Caco-2 (cell line): ENCODE measurements around the gene TINCR. TPM values are rescaled to one million over a fixed set of nuclear protein-coding genes. Genes with fewer than 3 reads are reported as not detected.

Experiments used
- BruUV-seq: library from RNA; stranded (reverse); fragments of 400-500 nt; replicated peaks from 2 replicates; lab custom pipeline; 2021; lab: Mats Ljungman, UMichigan
- CTCF ChIA-PET: fragments of 300-600 bp; sonication (Branson Sonifier 250); formaldehyde crosslinking; loops from one replicate; lab custom pipeline; 2022; ENCODE audit warnings: antibody characterized with exemption; lab: Charles Lee
- POLR2A ChIA-PET: fragments of 300-600 bp; sonication (Branson Sonifier 250); formaldehyde crosslinking; loops from one replicate; lab custom pipeline; 2022; ENCODE audit warnings: antibody characterized with exemption; lab: Charles Lee
- DNase-seq, 2 experiments: peaks; one replicate each; pipeline versions ENCODE4 v3.0.0 to v3.0.0-alpha.2; 2020 to 2022
- H3K27me3 ChIP-seq: replicated peaks from 2 replicates; pipeline ENCODE4 v1.6.0; 2011; ENCODE audit warnings: low read length; ENCODE audit not compliant: control insufficient read depth, insufficient read depth
- H3K36me3 ChIP-seq: 2 replicates; pipeline ENCODE4 v1.5.1; 2011; ENCODE audit warnings: low read length; ENCODE audit not compliant: control insufficient read depth, insufficient read depth
- H3K4me1 ChIP-seq: fragments of 250-450 bp; sonication (Bioruptor Pico); 2 replicates; pipeline ENCODE4 v1.5.1; 2020; ENCODE audit warnings: mild to moderate bottlenecking
- H3K4me3 ChIP-seq: 2 replicates; pipeline ENCODE4 v1.5.1; 2011; ENCODE audit warnings: low read depth, mild to moderate bottlenecking, control low read depth, low read length
- H3K9me3 ChIP-seq: fragments of 250-450 bp; sonication (Bioruptor Pico); 2 replicates; pipeline ENCODE4 v1.5.1; 2020; ENCODE audit warnings: mild to moderate bottlenecking, moderate library complexity
- H3K27ac Mint-ChIP-seq: one replicate; pipeline ENCODE4 v1.8.0; 2022; ENCODE audit warnings: mixed read lengths; ENCODE audit not compliant: unreplicated experiment
- H3K27me3 Mint-ChIP-seq: one replicate; pipeline ENCODE4 v1.8.0; 2022; ENCODE audit warnings: mixed read lengths; ENCODE audit not compliant: insufficient read depth, unreplicated experiment
- H3K36me3 Mint-ChIP-seq: one replicate; pipeline ENCODE4 v1.8.0; 2022; ENCODE audit warnings: mild to moderate bottlenecking, mixed read lengths; ENCODE audit not compliant: insufficient read depth, unreplicated experiment
- H3K4me1 Mint-ChIP-seq: one replicate; pipeline ENCODE4 v1.8.0; 2022; ENCODE audit warnings: low read depth, mixed read lengths; ENCODE audit not compliant: unreplicated experiment
- H3K4me3 Mint-ChIP-seq: one replicate; pipeline ENCODE4 v1.8.0; 2022; ENCODE audit warnings: mild to moderate bottlenecking, moderate library complexity, mixed read lengths; ENCODE audit not compliant: unreplicated experiment
- H3K9me3 Mint-ChIP-seq: one replicate; pipeline ENCODE4 v1.8.0; 2022; ENCODE audit warnings: mixed read lengths; ENCODE audit not compliant: unreplicated experiment
- intact Hi-C: fragments of 100-400 bp; cut with micrococcal nuclease; formaldehyde crosslinking; loops from one replicate; pipeline ENCODE4 v1.10.0; 2022; ENCODE audit not compliant: unreplicated experiment
- total RNA-seq: library from RNA; stranded (reverse); gene quantifications from 2 replicates; pipeline ENCODE4 v1.2.3, GENCODE V29; 2022
- TF ChIP-seq, protein P1 (sequence below), 2 experiments: fragments of 200-600 bp in 1 of 2; IDR thresholded peaks; 1 replicate in 1 of 2; 2 replicates in 1 of 2; pipeline versions ENCODE4 v1.5.1 to v1.8.0; 2011 to 2022; ENCODE audit warnings: antibody characterized with exemption in 1 of 2, control low read depth in 1 of 2, inconsistent platforms in 1 of 2, low read depth in 1 of 2, low read length in 1 of 2, mild to moderate bottlenecking in 1 of 2, moderate library complexity in 1 of 2; ENCODE audit not compliant: insufficient read depth in 1 of 2, severe bottlenecking in 1 of 2, unreplicated experiment in 1 of 2

The TINCR gene
- total RNA-seq, 1 experiment from 2014 or later, result 3.8 TPM

DNA sequence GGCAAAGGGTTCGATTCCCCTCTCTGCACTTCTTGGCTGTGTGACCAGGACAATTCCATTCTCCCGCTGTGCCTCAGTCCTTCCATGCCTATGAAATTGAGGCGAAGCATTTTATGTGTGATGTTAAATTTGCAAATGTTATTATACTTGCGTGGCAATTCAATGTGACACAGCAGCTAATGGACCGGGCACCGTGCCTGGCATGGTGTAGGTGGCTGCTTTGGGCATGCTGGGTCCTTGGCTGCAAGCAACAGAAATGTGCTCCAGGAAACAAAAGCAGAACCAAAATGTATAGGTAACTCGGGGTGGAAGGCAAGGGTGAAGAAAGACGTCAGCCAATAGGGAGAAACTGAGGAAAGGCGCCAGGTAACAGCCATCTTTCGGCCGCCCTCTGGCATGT is 37.1 kb downstream of the TINCR start:
- Histone ChIP-seq H3K27me3 (no peaks in the 10 kb centered on the region), H3K36me3 (no peaks in the 10 kb centered on the region), H3K4me1 (no peaks in the 10 kb centered on the region), H3K4me3 (no peak overlapping the region), H3K9me3 (peaks cover 13% of the 10 kb centered on the region)
- H3K9me3 Mint-ChIP-seq, result peaks cover 23% of the 10 kb centered on the region
- intact Hi-C loops, result no loop called here
- CTCF ChIA-PET, result no interaction called here
- POLR2A ChIA-PET, result no interaction called here
- TF ChIP-seq, protein P1, sequence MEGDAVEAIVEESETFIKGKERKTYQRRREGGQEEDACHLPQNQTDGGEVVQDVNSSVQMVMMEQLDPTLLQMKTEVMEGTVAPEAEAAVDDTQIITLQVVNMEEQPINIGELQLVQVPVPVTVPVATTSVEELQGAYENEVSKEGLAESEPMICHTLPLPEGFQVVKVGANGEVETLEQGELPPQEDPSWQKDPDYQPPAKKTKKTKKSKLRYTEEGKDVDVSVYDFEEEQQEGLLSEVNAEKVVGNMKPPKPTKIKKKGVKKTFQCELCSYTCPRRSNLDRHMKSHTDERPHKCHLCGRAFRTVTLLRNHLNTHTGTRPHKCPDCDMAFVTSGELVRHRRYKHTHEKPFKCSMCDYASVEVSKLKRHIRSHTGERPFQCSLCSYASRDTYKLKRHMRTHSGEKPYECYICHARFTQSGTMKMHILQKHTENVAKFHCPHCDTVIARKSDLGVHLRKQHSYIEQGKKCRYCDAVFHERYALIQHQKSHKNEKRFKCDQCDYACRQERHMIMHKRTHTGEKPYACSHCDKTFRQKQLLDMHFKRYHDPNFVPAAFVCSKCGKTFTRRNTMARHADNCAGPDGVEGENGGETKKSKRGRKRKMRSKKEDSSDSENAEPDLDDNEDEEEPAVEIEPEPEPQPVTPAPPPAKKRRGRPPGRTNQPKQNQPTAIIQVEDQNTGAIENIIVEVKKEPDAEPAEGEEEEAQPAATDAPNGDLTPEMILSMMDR (IDR thresholded peaks at IDR 0.05; ENCODE audit: insufficient read depth in 1 of 2, low read depth in 1 of 2, low read length in 1 of 2, severe bottlenecking in 1 of 2, unreplicated experiment in 1 of 2), result no peak
- no peaks in the 10 kb centered on the region for H3K36me3 Mint-ChIP-seq
- no TSS peak for BruUV-seq
- no peak for DNase-seq
- H3K4me3 Mint-ChIP-seq, result no peak overlapping the region
- no peaks in the 10 kb centered on the region for H3K4me1 Mint-ChIP-seq
- no peak overlapping the region for H3K27ac Mint-ChIP-seq
- peaks cover 3% of the 10 kb centered on the region for H3K27me3 Mint-ChIP-seq

DNA sequence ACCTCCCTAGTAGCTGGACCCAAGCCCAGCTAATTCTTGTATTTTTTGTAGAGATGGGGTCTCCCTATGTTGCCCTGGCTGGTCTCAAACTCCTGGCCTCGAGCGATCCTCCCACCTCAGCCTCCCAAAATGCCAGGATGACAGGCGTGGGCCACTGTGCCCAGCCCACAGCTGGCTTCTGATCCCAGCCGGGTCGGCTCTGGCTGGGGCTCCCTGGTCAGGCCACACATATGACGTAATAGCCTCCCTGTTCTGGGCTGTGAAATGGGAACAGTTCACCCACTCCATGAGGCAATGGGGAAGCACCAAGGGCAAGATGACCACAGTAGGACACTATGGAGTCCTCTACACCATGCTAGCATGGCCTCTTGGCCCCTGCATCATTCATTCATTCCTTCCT is 41.1 kb downstream of the TINCR start:
- Mint-ChIP-seq H3K9me3 (peaks cover 8% of the 10 kb centered on the region), H3K4me3 (no peak overlapping the region), H3K36me3 (peaks cover 6% of the 10 kb centered on the region), H3K27ac (no peak overlapping the region), H3K4me1 (no peaks in the 10 kb centered on the region), H3K27me3 (peaks cover 11% of the 10 kb centered on the region)
- Histone ChIP-seq H3K36me3 (no peaks in the 10 kb centered on the region), H3K4me3 (no peak overlapping the region), H3K9me3 (no peaks in the 10 kb centered on the region), H3K4me1 (no peaks in the 10 kb centered on the region), H3K27me3 (no peaks in the 10 kb centered on the region)
- BruUV-seq, result no TSS peak
- no peak for DNase-seq
- ChIA-PET CTCF (no interaction called here), POLR2A (no interaction called here)
- TF ChIP-seq, protein P1 (IDR thresholded peaks at IDR 0.05; ENCODE audit: insufficient read depth in 1 of 2, low read depth in 1 of 2, low read length in 1 of 2, severe bottlenecking in 1 of 2, unreplicated experiment in 1 of 2), result no peak
- intact Hi-C loops, result no loop called here

DNA sequence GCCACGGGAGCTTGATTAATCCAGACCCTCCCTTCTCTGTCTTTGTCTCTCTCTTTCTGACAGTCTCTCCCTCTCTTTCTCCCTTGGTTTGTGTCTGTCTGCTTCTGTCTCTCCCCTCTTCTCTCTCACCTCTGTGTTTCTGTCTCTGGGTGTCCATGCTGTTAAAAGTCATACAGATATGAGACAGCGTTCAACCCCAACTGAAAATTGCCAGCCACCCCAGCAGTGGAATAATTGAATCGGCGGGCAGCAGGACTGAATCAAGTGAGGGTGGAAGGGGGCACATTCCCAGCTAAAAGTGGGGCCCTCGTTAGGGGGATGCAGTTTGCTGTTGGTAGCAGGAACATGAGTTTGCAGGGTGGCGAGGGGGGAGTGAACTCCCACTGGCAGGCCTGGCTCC is 43.7 kb downstream of the TINCR start:
- H3K27me3 ChIP-seq, result no peaks in the 10 kb centered on the region
- no peaks in the 10 kb centered on the region for H3K4me1 ChIP-seq
- Mint-ChIP-seq H3K36me3 (peaks cover 6% of the 10 kb centered on the region), H3K27me3 (peaks cover 11% of the 10 kb centered on the region), H3K4me3 (no peak overlapping the region), H3K27ac (no peak overlapping the region), H3K4me1 (no peaks in the 10 kb centered on the region), H3K9me3 (peaks cover 18% of the 10 kb centered on the region)
- H3K36me3 ChIP-seq, result no peaks in the 10 kb centered on the region
- no peak for DNase-seq
- peaks cover 5% of the 10 kb centered on the region; the same call in 1 of the 2 replicates for H3K9me3 ChIP-seq
- no peak overlapping the region for H3K4me3 ChIP-seq
- BruUV-seq, result no TSS peak
- ChIA-PET POLR2A (no interaction called here), CTCF (interaction anchor here (0.6 kb wide), 1 partner anchor 117 kb away, joined by 6 read pairs; no protein-coding TSS in a partner anchor)
- intact Hi-C loops, result no loop called here
- TF ChIP-seq, protein P1 (IDR thresholded peaks at IDR 0.05; ENCODE audit: insufficient read depth in 1 of 2, low read depth in 1 of 2, low read length in 1 of 2, severe bottlenecking in 1 of 2, unreplicated experiment in 1 of 2), result no peak
